HG03558 (cell line): ENCODE measurements around the gene NCAPG2.
"Not testable (repeated sequence)": the region's sequence is repeated elsewhere in the genome, so short reads cannot be mapped to it uniquely, and the experiment has no call there.

Source experiments
- ATAC-seq: cut with Tn5 transposase; IDR thresholded peaks from one replicate; pipeline ENCODE4 v1.9.1; 2021; ENCODE audit warnings: moderate number of reproducible peaks; ENCODE audit not compliant: unreplicated experiment; ENCODE audit errors: extremely low read depth

Gene NCAPG2

DNA sequence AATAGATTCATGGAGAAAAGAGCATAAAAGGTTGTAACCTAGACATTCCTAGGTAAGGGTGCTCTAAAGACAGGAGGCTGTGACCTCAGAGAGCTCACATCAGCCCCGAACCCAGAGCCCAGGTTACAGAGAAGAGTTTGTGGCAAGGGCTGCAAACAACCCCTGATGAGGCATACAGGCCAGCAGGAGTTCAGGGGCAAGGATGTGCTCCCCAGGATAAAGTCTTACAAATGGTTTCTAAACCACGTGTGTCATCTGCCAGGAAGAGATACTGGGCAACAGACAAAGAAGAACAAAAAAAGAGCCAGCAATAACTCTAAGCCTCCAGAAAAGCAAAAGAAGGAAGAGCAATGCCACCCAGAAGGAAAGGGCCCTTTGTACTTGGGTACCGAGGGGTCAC is 27.7 kb downstream of the NCAPG2 start:
- ATAC-seq: no peak

DNA sequence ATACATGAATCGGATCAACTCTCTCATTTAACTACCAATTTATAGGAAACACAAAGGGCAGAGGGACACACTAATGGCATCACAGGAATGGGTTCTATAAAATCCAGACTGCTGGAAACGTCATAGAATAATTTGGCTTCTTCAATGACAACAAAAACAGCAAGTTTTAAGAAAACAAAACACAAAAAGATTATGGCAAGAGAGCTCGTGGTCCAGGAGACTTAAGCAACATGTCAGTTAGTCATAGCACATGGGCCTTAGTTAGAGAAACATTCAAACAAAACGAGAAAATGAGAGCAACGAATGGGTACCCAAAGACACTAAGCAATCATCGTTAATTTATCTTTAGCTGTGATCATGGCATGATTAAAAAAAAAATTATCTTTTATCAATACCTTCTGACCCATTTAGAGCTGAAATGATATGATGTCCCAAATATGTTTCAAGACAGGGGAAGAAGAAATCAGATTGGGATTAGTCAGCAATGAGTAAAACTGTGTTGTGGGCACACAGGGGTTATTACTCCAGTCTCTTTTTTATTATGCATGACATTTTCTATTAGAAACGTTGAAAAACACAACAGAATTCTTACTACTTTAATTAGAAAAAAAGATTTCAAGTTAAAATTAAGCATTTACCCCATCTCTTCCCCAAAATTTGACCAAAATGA is 28.3 kb downstream of the NCAPG2 start:
- ATAC-seq: no peak

GRCh38 chr7:158672975-158673374 is 31.6 kb downstream of the NCAPG2 start:
- no peak for ATAC-seq

- ATAC-seq: not testable (repeated sequence)
These were observed 36.5 kb downstream of the NCAPG2 start for GRCh38 chr7:158668086-158668485.

DNA sequence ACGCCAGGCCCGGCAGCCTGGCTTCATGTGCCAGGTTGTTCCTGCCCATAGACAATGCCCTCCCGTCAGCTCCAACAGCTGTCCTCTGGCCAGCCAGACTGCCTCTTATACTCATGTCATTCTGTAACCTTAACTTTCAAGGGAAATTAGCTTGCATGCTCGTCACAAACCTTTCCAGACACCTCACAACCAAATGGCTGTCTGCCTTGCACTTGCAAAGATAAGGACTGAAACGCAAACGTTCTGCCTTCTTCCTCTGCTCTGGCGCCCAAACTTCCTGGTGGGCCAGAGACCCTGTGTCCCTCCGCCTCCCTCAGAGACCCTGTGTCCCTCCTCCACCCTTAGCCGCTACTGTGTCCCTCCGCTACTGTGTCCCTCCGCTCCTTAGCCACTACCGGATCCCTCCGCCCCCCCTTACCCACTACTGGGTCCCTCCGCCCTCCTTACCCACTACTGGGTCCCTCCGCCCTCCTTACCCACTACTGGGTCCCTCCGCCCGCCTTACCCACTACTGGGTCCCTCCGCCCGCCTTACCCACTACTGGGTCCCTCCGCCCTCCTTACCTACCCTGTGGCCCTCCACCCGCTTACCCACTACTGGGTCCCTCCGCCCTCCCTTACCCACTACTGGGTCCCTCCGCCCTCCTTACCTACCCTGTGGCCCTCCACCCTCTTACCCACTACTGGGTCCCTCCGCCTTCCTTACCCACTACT is 37.5 kb downstream of the NCAPG2 start:
- ATAC-seq: not testable (repeated sequence)

- no peak for ATAC-seq
These were observed 38.2 kb downstream of the NCAPG2 start for GRCh38 chr7:158666401-158666800.

GRCh38 chr7:158664406-158664805 is 40.2 kb downstream of the NCAPG2 start:
- ATAC-seq: no peak

DNA sequence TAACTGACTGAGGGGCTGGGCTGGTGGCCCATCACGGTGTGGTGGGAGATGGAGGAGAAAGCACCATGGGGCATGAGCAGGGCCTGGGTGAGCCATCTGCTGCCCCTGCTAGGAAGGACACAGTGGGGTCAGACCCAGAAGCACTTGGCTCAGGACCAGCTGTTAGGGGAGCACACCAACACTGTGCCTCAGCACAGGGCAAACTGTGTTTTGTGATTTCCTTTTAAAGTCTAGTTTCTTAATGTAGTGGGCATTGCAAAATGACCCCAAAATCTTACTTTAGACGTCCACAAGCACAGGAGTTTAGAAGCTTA is 41.2 kb downstream of the NCAPG2 start:
- no peak for ATAC-seq

GRCh38 chr7:158662610-158663427 is 41.8 kb downstream of the NCAPG2 start:
- no peak for ATAC-seq

GRCh38 chr7:158658475-158658874 is 46.1 kb downstream of the NCAPG2 start:
- no peak for ATAC-seq

- no peak for ATAC-seq
These were observed 47.3 kb downstream of the NCAPG2 start for GRCh38 chr7:158657189-158657746.

DNA sequence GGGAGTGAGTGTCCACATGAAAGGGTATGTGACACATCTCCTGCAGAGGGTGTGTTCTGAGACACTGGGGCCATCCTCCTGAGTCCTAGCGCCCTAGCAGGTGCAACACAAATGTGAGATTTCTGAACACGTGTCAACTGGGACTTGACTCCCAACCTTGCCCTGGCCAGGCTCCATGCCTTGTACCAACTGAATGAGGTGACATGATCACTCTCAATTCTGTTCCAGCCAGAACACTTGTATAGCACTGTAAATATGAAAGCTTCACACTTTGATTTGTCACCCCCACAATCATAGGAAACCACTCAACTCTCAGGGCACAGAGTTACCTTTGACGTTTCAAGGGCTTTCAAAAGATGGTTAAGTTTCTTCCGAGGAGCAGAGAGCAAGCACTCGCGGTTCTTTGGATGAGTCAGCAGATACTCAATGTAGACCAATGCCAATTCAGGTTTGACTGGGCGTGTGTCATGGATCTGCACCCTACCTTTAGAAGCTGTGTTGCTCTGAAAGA is 48.6 kb downstream of the NCAPG2 start:
- ATAC-seq: peak; percentile 96

DNA sequence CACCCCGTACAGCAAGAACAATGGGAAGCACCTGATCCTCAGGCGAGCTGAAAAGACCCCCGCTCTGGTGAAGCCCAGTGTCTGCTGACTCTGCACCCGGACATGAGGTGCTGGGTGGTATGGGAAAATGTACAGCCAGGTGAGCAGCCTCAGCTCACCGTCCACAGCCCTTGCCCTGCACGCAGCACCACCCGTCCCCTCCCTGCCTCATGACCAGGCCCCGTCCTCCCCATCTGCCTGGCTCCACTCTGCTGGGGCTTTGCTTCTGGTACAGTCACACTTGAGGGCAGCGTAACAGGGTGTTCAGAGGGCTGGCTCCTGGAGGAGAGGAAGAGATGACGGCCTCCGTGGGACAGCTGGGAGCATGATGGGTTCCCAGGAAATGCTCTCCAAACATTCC is 49.1 kb downstream of the NCAPG2 start:
- ATAC-seq: no peak

- ATAC-seq: no peak
These were observed 52.5 kb downstream of the NCAPG2 start for GRCh38 chr7:158651968-158652565.

DNA sequence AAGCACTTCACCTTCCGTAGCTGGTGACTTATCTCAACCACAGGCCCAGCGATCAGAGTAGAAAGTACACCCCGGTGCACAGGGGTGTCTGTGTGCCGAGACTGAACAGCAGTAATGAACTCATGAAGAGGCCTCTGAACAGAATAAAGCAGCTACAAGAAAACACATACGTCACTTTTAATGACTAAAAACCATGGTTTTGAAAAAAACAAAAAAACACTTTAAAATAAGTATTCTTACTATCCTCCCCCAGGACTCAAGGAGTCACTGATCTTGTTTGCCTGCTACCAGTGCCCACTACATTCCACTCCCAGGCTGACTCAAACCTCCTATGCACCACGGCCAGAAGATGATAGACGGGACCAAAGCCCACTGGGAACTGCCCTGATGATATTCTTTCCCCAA is 53.8 kb downstream of the NCAPG2 start:
- ATAC-seq: no peak

DNA sequence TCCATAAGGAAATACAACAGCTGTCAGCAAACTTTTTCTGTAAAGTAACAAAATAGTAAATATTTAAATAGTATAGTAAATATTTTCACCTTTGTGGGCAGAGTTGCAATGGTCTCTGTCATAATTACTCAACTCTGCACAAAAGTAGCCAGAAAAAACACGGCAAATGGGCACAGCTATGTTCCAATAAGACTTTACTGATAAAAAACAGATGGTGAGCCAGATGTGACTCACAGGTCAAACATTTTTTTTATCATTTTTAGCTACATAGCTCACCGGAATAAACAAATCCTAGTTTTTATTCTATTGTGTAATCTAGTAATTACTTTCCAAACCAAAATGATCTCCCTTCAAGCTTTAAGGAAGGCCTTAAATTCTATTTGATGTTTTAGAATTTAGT is 55.3 kb downstream of the NCAPG2 start:
- no peak for ATAC-seq

DNA sequence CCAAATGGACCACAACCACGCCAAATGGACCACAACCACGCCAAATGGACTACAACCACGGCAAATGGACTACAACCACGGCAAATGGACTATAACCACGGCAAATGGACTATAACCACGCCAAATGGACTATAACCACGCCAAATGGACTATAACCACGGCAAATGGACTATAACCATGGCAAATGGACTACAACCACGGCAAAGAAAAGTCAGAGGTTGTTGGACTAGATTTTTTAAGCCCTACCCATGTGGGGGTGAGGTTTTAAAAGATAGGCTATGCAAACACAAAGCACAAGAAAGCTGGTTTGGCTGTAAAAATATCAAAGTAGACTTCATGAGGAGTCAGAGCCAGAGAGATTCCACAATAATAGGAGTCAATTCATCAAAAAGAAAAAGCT is 55.8 kb downstream of the NCAPG2 start:
- no peak for ATAC-seq

DNA sequence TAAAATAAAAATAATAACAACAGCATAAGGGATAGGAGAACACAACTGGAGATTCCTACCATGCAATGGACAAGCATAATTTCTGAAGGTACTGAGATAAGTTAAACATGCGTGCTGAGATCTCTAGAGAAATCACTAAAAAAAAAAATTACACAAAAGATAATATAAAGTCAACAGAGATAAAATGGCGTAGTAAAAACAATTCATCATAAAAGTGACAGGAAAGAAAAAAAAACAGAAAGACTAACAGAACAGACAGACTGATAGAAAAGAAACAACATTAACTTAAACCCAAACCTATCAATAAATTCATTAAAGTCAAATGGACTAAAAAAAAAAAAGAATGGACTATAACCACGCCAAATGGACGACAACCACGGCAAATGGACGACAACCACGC is 56.4 kb downstream of the NCAPG2 start:
- no peak for ATAC-seq

GRCh38 chr7:158647475-158647792 is 57.2 kb downstream of the NCAPG2 start:
- no peak for ATAC-seq

DNA sequence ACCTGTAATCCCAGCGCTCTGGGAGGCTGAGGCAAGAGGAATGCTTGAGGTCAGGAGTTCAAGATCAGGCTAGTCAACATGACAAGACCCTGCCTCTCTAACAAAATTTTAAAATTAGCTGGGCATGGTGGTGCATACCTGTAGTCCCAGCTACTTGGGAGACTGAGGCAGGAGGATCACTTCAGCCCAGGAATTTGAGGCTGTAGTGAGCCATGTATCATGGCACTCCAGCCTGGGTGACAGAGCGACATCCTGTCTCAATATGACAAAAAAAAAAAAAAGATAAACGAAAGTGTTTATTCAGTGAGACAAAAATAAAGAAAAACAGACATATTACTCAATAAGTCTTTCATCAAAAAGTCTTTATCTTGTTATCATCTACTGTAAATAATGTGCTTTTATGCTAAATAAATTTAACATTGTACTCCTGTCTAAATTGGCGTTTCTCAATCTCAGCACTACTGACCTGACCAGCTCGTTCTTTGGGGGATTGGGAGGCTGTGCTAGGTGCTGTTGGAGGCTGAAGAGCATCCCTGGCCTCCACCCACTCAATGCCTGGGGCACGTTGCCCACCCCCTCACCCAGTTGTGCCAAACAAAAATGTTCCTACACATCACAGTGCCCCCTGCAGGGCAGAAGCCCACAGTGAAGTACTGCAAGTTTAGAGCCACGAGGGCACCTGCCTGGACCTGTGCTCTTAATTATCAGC is 57.7 kb downstream of the NCAPG2 start:
- ATAC-seq: no peak
